Loucy (cell line): ENCODE results near the gene CCDC28A.

Source experiments
- EZH2phosphoT487 ChIP-seq: fragments of 200-600 bp; IDR thresholded peaks from 2 replicates; pipeline ENCODE4 v1.6.1; 2018; ENCODE audit warnings: antibody characterized with exemption, mild to moderate bottlenecking, moderate library complexity, borderline replicate concordance
- TF ChIP-seq, protein P1 (sequence below): fragments of 200-600 bp; sonication (generic); conservative IDR thresholded peaks from 2 replicates; pipeline ENCODE4 v1.5.1; 2014; ENCODE audit warnings: mild to moderate bottlenecking, antibody characterized with exemption, low read length

DNA sequence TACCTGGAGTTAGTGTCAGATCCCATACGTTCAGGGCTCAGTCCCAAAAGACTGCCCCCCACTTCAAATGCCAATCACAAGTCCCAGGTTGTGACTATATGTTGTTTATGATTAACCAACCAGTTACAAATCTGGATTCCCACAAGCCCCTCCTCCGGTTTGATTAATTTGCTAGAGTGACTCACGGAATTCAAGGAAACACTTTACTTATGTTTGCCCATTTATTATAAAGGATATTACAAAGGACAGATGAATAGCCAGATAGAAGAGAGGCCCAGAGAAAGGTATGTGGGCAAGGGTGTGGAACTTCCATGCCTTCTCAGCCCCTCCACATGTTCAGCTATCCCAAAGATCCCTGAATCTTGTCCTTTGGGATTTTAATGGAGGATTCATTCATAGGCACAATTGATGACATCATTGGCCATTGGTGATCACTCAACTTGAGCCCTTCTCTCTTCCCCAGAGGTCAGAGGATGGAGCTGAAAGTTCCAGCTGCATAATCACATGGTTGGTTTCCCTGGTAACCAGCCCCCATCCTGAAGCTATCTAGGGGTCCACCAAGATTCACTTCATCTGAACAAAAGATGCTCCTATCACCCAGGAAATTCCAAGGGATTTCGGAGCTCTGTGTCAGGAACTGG lies 24.4 kb downstream of the CCDC28A start:
- TF ChIP-seq, protein P1, sequence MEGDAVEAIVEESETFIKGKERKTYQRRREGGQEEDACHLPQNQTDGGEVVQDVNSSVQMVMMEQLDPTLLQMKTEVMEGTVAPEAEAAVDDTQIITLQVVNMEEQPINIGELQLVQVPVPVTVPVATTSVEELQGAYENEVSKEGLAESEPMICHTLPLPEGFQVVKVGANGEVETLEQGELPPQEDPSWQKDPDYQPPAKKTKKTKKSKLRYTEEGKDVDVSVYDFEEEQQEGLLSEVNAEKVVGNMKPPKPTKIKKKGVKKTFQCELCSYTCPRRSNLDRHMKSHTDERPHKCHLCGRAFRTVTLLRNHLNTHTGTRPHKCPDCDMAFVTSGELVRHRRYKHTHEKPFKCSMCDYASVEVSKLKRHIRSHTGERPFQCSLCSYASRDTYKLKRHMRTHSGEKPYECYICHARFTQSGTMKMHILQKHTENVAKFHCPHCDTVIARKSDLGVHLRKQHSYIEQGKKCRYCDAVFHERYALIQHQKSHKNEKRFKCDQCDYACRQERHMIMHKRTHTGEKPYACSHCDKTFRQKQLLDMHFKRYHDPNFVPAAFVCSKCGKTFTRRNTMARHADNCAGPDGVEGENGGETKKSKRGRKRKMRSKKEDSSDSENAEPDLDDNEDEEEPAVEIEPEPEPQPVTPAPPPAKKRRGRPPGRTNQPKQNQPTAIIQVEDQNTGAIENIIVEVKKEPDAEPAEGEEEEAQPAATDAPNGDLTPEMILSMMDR = no peak
- no peak for TF ChIP-seq EZH2phosphoT487
